HEK293 (cell line): Measurements from ENCODE around the gene SLC13A3.

ENCODE experiments used
- CTCF ChIA-PET: fragments of 350-600 bp; formaldehyde crosslinking; extraction: SDS; loops from one replicate; lab custom pipeline; 2021; ENCODE audit warnings: antibody characterized with exemption; lab: Yijun Ruan, JAX
- POLR2A ChIA-PET: fragments of 300-600 bp; formaldehyde crosslinking; extraction: SDS; loops from one replicate; lab custom pipeline; 2020; ENCODE audit warnings: antibody characterized with exemption, inconsistent platforms; lab: Yijun Ruan, JAX
- H3K27ac ChIP-seq: fragments of 200-500 bp; sonication (Bioruptor generic); 2 replicates; pipeline ENCODE4 v1.5.1; 2014; ENCODE audit warnings: low read depth, low read length, control low read depth, inconsistent platforms; ENCODE audit errors: extremely low read depth
- H3K36me3 ChIP-seq, 2 experiments: fragments of 200-500 bp in 1 of 2; sonication (Bioruptor generic) in 1 of 2; 1 replicate in 1 of 2; 2 replicates in 1 of 2; pipeline ENCODE4 v1.5.1; 2014 to 2017; ENCODE audit warnings: inconsistent platforms in 2 of 2, low read length in 2 of 2; ENCODE audit not compliant: control insufficient read depth in 2 of 2, insufficient read depth in 1 of 2
- H3K4me1 ChIP-seq: fragments of 200-500 bp; sonication (Bioruptor generic); 2 replicates; pipeline ENCODE4 v1.5.1; 2014; ENCODE audit warnings: mild to moderate bottlenecking, low read length, inconsistent platforms; ENCODE audit not compliant: control insufficient read depth, insufficient read depth
- H3K4me3 ChIP-seq: 2 replicates; pipeline ENCODE4 v1.5.1; 2011; ENCODE audit warnings: low read depth, mild to moderate bottlenecking, control low read depth, low read length, moderate library complexity
- H3K9me3 ChIP-seq: fragments of 200-500 bp; sonication (Bioruptor generic); 2 replicates; pipeline ENCODE4 v1.5.1; 2014; ENCODE audit warnings: low read depth, low read length, inconsistent platforms; ENCODE audit not compliant: control insufficient read depth, insufficient read depth
- AEBP2 ChIP-seq: fragments of 450-650 bp; formaldehyde crosslinking; IDR thresholded peaks from 2 replicates; pipeline ENCODE4 v1.5.1; 2016; ENCODE audit warnings: missing biosample characterization, missing genetic modification characterization, borderline replicate concordance
- KLF1 ChIP-seq: fragments of 450-650 bp; formaldehyde crosslinking; IDR thresholded peaks from 2 replicates; pipeline ENCODE4 v1.5.1; 2016; ENCODE audit warnings: missing biosample characterization, missing genetic modification characterization
- MYNN ChIP-seq: fragments of 450-650 bp; formaldehyde crosslinking; IDR thresholded peaks from 2 replicates; pipeline ENCODE4 v1.5.1; 2016; ENCODE audit warnings: missing biosample characterization, missing genetic modification characterization, borderline replicate concordance
- MZF1 ChIP-seq: fragments of 450-650 bp; formaldehyde crosslinking; IDR thresholded peaks from 2 replicates; pipeline ENCODE4 v1.5.1; 2017; ENCODE audit warnings: missing biosample characterization, missing genetic modification characterization, borderline replicate concordance
- SETDB1 ChIP-seq: IDR thresholded peaks from one replicate; pipeline ENCODE4 v1.6.1; 2017; ENCODE audit warnings: mild to moderate bottlenecking, low read length, moderate library complexity, mixed read lengths; ENCODE audit not compliant: insufficient read length
- SP3 ChIP-seq: fragments of 450-650 bp; formaldehyde crosslinking; IDR thresholded peaks from 2 replicates; pipeline ENCODE4 v1.5.1; 2016; ENCODE audit warnings: missing biosample characterization, missing genetic modification characterization
- WT1 ChIP-seq: fragments of 450-650 bp; formaldehyde crosslinking; IDR thresholded peaks from 2 replicates; pipeline ENCODE4 v1.5.1; 2016; ENCODE audit warnings: missing biosample characterization, missing genetic modification characterization
- ZBTB17 ChIP-seq: fragments of 450-650 bp; formaldehyde crosslinking; IDR thresholded peaks from 2 replicates; pipeline ENCODE4 v1.5.1; 2016; ENCODE audit warnings: missing biosample characterization, missing genetic modification characterization
- ZBTB8A ChIP-seq: fragments of 450-650 bp; formaldehyde crosslinking; IDR thresholded peaks from 2 replicates; pipeline ENCODE4 v1.5.1; 2016; ENCODE audit warnings: missing biosample characterization, missing genetic modification characterization
- ZFP3 ChIP-seq: fragments of 450-650 bp; formaldehyde crosslinking; IDR thresholded peaks from 2 replicates; pipeline ENCODE4 v1.5.1; 2016; ENCODE audit warnings: low read depth, missing biosample characterization, missing genetic modification characterization
- ZNF473 ChIP-seq: fragments of 450-650 bp; formaldehyde crosslinking; IDR thresholded peaks from 2 replicates; pipeline ENCODE4 v1.5.1; 2017; ENCODE audit warnings: missing biosample characterization, missing genetic modification characterization
- ZNF48 ChIP-seq: fragments of 450-650 bp; formaldehyde crosslinking; IDR thresholded peaks from 2 replicates; pipeline ENCODE4 v1.5.1; 2016; ENCODE audit warnings: missing biosample characterization, missing genetic modification characterization
- ZNF521 ChIP-seq: fragments of 450-650 bp; formaldehyde crosslinking; IDR thresholded peaks from 2 replicates; pipeline ENCODE4 v1.5.1; 2017; ENCODE audit warnings: missing biosample characterization, mild to moderate bottlenecking, missing genetic modification characterization
- ZNF529 ChIP-seq: fragments of 450-650 bp; formaldehyde crosslinking; IDR thresholded peaks from 2 replicates; pipeline ENCODE4 v1.5.1; 2017; ENCODE audit warnings: missing genetic modification characterization, missing biosample characterization; ENCODE audit not compliant: insufficient replicate concordance
- ZNF664 ChIP-seq: fragments of 450-650 bp; formaldehyde crosslinking; IDR thresholded peaks from 2 replicates; pipeline ENCODE4 v1.5.1; 2016; ENCODE audit warnings: missing biosample characterization, missing genetic modification characterization
- TF ChIP-seq, protein P1 (sequence below): fragments of 450-650 bp; formaldehyde crosslinking; conservative IDR thresholded peaks from 2 replicates; pipeline ENCODE4 v1.5.1; 2016; ENCODE audit warnings: low read depth, missing biosample characterization, missing genetic modification characterization
- TF ChIP-seq, protein P2 (sequence below): fragments of 450-650 bp; formaldehyde crosslinking; IDR thresholded peaks from 2 replicates; pipeline ENCODE4 v1.5.1; 2017; ENCODE audit warnings: missing biosample characterization, missing genetic modification characterization

Gene SLC13A3

GRCh38 chr20:46683939-46684750 is 32.9 kb upstream of the SLC13A3 start:
- POLR2A ChIA-PET = no interaction called here
- Histone ChIP-seq H3K4me1 (no peaks in the 10 kb centered on the region), H3K27ac (no peak overlapping the region), H3K36me3 (peaks cover 0 to 38% of the 10 kb centered on the region in 2 experiments; a peak in 1 of 3 replicates), H3K4me3 (no peak overlapping the region), H3K9me3 (no peaks in the 10 kb centered on the region)
- TF ChIP-seq MZF1 (tag by site-specific recombination) (peak; percentile 38; the same call in 1 of the 2 replicates), KLF1 (tag by site-specific recombination) (peak; percentile 33; the same call in 1 of the 2 replicates), ZNF521 (tag by site-specific recombination) (no peak), ZNF529 (tag by site-specific recombination) (no peak), ZBTB17 (peak; percentile 28; the same call in 1 of the 2 replicates), WT1 (tag by site-specific recombination) (peak; percentile 71), ZBTB8A (no peak), ZNF48 (tag by site-specific recombination) (no peak), AEBP2 (no peak), ZNF473 (no peak), SP3 (tag by site-specific recombination) (peak; percentile 30; the same call in 1 of the 2 replicates), ZNF664 (no peak), MYNN (tag by site-specific recombination) (no peak), SETDB1 (peak; percentile 48), ZFP3 (tag by site-specific recombination) (no peak)
- TF ChIP-seq, protein P1, sequence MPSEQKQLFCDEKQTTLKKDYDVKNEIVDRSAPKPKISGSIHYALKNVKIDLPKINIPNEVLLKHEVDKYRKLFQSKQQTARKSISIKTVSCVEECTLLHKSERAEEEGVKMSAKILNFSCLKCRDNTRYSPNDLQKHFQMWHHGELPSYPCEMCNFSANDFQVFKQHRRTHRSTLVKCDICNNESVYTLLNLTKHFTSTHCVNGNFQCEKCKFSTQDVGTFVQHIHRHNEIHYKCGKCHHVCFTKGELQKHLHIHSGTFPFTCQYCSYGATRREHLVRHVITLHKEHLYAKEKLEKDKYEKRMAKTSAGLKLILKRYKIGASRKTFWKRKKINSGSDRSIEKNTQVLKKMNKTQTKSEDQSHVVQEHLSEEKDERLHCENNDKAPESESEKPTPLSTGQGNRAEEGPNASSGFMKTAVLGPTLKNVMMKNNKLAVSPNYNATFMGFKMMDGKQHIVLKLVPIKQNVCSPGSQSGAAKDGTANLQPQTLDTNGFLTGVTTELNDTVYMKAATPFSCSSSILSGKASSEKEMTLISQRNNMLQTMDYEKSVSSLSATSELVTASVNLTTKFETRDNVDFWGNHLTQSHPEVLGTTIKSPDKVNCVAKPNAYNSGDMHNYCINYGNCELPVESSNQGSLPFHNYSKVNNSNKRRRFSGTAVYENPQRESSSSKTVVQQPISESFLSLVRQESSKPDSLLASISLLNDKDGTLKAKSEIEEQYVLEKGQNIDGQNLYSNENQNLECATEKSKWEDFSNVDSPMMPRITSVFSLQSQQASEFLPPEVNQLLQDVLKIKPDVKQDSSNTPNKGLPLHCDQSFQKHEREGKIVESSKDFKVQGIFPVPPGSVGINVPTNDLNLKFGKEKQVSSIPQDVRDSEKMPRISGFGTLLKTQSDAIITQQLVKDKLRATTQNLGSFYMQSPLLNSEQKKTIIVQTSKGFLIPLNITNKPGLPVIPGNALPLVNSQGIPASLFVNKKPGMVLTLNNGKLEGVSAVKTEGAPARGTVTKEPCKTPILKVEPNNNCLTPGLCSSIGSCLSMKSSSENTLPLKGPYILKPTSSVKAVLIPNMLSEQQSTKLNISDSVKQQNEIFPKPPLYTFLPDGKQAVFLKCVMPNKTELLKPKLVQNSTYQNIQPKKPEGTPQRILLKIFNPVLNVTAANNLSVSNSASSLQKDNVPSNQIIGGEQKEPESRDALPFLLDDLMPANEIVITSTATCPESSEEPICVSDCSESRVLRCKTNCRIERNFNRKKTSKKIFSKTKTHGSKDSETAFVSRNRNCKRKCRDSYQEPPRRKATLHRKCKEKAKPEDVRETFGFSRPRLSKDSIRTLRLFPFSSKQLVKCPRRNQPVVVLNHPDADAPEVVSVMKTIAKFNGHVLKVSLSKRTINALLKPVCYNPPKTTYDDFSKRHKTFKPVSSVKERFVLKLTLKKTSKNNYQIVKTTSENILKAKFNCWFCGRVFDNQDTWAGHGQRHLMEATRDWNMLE (tag by site-specific recombination) = no peak
- TF ChIP-seq, protein P2, sequence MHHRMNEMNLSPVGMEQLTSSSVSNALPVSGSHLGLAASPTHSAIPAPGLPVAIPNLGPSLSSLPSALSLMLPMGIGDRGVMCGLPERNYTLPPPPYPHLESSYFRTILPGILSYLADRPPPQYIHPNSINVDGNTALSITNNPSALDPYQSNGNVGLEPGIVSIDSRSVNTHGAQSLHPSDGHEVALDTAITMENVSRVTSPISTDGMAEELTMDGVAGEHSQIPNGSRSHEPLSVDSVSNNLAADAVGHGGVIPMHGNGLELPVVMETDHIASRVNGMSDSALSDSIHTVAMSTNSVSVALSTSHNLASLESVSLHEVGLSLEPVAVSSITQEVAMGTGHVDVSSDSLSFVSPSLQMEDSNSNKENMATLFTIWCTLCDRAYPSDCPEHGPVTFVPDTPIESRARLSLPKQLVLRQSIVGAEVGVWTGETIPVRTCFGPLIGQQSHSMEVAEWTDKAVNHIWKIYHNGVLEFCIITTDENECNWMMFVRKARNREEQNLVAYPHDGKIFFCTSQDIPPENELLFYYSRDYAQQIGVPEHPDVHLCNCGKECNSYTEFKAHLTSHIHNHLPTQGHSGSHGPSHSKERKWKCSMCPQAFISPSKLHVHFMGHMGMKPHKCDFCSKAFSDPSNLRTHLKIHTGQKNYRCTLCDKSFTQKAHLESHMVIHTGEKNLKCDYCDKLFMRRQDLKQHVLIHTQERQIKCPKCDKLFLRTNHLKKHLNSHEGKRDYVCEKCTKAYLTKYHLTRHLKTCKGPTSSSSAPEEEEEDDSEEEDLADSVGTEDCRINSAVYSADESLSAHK (tag by site-specific recombination) = no peak
- CTCF ChIA-PET = no interaction called here
